Measurements from ENCODE around the gene P2RY6.

- TF ChIP-seq, protein P1, sequence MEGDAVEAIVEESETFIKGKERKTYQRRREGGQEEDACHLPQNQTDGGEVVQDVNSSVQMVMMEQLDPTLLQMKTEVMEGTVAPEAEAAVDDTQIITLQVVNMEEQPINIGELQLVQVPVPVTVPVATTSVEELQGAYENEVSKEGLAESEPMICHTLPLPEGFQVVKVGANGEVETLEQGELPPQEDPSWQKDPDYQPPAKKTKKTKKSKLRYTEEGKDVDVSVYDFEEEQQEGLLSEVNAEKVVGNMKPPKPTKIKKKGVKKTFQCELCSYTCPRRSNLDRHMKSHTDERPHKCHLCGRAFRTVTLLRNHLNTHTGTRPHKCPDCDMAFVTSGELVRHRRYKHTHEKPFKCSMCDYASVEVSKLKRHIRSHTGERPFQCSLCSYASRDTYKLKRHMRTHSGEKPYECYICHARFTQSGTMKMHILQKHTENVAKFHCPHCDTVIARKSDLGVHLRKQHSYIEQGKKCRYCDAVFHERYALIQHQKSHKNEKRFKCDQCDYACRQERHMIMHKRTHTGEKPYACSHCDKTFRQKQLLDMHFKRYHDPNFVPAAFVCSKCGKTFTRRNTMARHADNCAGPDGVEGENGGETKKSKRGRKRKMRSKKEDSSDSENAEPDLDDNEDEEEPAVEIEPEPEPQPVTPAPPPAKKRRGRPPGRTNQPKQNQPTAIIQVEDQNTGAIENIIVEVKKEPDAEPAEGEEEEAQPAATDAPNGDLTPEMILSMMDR (conservative IDR thresholded peaks at IDR 0.05): no peak
- TF ChIP-seq ZFX (IDR thresholded peaks at IDR 0.05): no peak
Observed at GRCh38 chr11:73337846-73338245, 65.7 kb downstream of the P2RY6 start.
